ENCODE measurements around the gene ADCY9. TPM values are rescaled to one million over a fixed set of nuclear protein-coding genes. Genes with fewer than 3 reads are reported as not detected.

The ADCY9 gene
- total and polyA plus RNA-seq, 8 donors = 6.6 to 20.9 (median 18.0) TPM

DNA sequence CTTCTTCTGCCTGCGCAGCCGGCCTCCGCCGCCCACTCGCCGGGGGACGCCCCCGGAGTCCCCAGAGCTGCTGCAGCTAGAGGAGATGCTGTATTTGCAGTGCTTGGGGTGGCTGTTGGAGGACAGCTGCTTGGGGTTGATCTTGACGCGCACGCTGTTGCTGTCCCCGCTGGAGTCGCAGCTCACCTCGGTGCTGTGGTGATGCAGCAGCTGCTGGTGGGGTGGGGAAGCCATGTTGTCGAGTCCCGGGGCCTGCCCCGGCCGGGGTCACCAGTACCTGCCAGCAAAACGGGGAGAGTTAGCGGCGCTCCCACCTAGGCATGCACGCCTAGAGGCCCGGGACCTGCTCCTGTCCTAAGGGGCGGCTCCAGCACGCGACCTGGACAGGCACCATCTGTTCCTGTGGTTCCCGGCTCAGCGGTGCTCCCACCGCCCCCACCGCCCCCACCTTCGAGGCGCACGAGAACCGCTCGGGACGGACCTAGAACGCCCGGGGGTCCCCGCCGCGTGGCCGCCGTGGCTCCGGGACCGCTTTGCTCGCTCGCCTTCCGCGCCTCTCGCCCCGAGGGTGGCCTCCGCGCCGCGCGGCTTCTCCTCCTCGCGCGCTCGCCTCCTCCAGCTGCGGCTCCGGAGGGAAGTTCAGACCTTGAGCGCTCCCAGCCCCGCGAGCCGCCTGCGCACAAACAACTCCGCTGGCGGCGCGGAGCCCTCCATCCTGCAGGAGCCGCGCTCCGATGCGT, 863 bp downstream of the ADCY9 start:
- DNase-seq (peak; percentile 40 to 88 (median 60)), FAIRE-seq (no peak), ATAC-seq (peak; percentile 38 to 65 (median 50))
- intact Hi-C loops (cut with DNase I) = loop anchor here in 1 of 3 donors (5.0 kb wide), 1 partner anchor 93 kb away; no protein-coding TSS in a partner anchor
- TF ChIP-seq CTCF (IDR thresholded peaks at IDR 0.05) = no peak
- H3K9me3 ChIP-seq = no peaks in the 10 kb centered on the region
- no peaks in the 10 kb centered on the region for H3K27me3 ChIP-seq
- peaks cover 4 to 26% (median 18%) of the 10 kb centered on the region in 3 donors for H3K4me1 ChIP-seq
- WGBS, 2 donors = 6 to 11% methylated on average over 47 to 75 of the region's 75 CpGs
- H3K4me3 ChIP-seq = peak overlapping the region; percentile 55 to 76 (median 68)
- no peaks in the 10 kb centered on the region for H3K36me3 ChIP-seq
- peak overlapping the region; percentile 34 to 54 (median 40) for H3K27ac ChIP-seq

DNA sequence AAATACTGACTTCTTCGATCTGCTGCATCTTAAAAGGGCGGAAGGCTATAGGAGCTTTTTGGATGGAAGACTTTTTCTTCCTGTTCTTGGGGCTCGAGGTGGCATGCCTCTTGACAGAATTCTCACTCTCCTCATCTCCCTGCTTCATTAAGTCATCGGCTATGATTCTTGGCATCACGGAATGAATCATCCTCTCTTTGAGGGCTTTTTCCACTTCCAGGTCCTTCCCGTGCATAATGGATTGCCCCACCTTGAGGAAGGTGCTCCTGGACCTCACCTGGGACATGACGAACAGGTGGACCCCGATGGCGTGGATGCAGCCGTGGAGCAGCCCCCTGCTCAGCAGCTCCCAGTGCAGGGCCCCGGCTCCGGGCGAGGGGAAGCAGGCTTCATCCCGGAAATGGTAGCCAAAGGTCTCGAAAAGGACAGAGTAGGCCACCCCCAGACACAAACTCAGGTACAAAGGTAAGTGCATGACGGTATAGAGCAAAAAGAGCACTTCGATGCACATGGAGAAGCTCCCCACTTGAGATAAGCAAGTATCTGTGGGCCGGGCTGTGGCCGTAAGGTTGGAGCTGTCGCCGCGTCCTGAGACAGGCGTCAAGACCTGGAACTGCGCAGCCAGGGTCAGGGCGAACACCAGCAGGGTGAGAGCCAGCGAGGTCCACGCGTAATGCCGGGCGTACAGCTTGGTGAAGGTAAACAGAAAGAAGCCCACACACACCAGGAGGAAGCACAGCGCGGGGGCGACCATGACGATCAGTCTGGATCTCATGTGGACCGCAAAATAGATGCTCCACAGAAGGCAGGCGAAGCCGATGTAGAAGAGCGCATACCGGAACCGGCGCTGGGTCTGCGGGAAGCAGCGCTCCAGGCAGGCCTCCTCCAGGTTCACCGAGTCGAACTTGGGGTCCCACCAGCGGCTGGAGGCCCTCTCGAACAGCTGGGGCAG, 1.7 kb downstream of the ADCY9 start:
- Histone ChIP-seq H3K27ac (peak overlapping the region in 1 of 4 donors; percentile 54), H3K27me3 (no peaks in the 10 kb centered on the region), H3K4me3 (peak overlapping the region; percentile 55 to 76 (median 68)), H3K4me1 (peaks cover 4 to 26% (median 20%) of the 10 kb centered on the region in 3 donors), H3K36me3 (no peaks in the 10 kb centered on the region), H3K9me3 (no peaks in the 10 kb centered on the region)
- no peak for FAIRE-seq
- intact Hi-C loops (cut with DNase I) = loop anchor here in 1 of 3 donors (5.0 kb wide), 1 partner anchor 92 kb away; no protein-coding TSS in a partner anchor
- TF ChIP-seq CTCF (IDR thresholded peaks at IDR 0.05) = no peak
- WGBS, 2 donors = 87 to 88% methylated on average over 47 of the region's 47 CpGs
- ATAC-seq = no peak
- peak in 2 of 6 donors; percentile 32 to 76 for DNase-seq

DNA sequence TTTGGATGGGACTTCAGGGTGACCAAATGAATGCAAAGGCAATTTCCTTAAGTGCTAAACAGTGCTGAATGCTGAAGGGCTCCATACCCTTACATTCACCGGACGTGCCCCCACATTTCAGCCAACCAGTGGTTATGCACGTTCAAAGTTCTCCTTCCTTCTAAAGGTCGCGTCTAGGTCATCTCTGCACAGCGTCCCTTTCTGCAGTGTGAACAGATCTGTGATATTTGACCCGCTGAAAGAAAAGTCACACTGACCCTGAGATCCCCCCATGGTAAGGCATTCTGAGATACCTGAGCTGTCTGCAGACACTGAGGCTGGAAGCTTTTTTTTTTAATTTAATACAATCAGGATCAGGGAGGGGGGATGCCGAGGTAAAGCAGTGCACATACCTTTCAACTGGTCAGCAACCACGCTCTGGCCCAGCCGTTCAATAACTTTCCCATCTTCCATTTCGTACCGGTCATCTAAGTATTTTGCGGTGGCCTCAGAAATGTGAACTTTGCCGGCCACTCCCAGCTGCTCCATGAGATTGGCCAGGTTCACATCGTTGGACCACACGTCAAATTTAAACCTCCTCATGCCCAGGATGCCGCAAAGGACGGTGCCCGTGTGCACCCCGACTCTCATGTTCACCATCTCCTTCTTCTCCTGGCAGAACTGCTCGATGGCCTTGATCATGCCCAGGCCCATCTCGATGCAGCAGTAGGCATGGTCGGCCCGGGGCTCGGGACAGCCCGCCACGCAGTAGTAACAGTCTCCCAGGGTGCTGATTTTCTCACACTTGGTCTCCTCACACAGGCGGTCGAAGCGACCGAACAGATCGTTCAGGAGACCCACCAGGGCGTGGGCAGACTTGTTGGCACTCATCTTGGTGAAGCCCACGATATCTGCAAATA, 2.6 kb downstream of the ADCY9 start:
- H3K36me3 ChIP-seq = no peaks in the 10 kb centered on the region
- peak overlapping the region in 1 of 4 donors; percentile 31 for H3K27ac ChIP-seq
- H3K4me3 ChIP-seq = peak overlapping the region; percentile 7 to 73 (median 26)
- FAIRE-seq = no peak
- 53 to 58% methylated on average over 34 of the region's 34 CpGs for WGBS, 2 donors
- no peaks in the 10 kb centered on the region for H3K9me3 ChIP-seq
- peaks cover 4 to 26% (median 20%) of the 10 kb centered on the region in 3 donors for H3K4me1 ChIP-seq
- peak in 1 of 6 donors; percentile 60 for DNase-seq
- no peaks in the 10 kb centered on the region for H3K27me3 ChIP-seq
- peak in 1 of 4 donors; percentile 2 for ATAC-seq
- intact Hi-C loops (cut with DNase I) = no loop called here
- no peak for TF ChIP-seq CTCF (IDR thresholded peaks at IDR 0.05)
